Measurements from ENCODE around the gene WSCD1.

Gene WSCD1

GRCh38 chr17:6070430-6070912 is 292 bp downstream of the WSCD1 start:
- no peak for DNase-seq (ENCODE audit: low read depth)
- TF ChIP-seq CTCF (IDR thresholded peaks at IDR 0.05; ENCODE audit: insufficient read depth, low read depth, low read length, missing control alignments) = no peak
- H3K4me3 ChIP-seq (ENCODE audit: low read length) = no peak overlapping the region

GRCh38 chr17:6070913-6071511 is 833 bp downstream of the WSCD1 start:
- H3K4me3 ChIP-seq (ENCODE audit: low read length) = no peak overlapping the region
- no peak for DNase-seq (ENCODE audit: low read depth)
- TF ChIP-seq CTCF (IDR thresholded peaks at IDR 0.05; ENCODE audit: insufficient read depth, low read depth, low read length, missing control alignments) = no peak

- H3K4me3 ChIP-seq (ENCODE audit: low read length) = no peak overlapping the region
- TF ChIP-seq CTCF (IDR thresholded peaks at IDR 0.05; ENCODE audit: insufficient read depth, low read depth, low read length, missing control alignments) = no peak
- no peak for DNase-seq (ENCODE audit: low read depth)
Observed at GRCh38 chr17:6071528-6072065, 1.4 kb downstream of the WSCD1 start.

- H3K4me3 ChIP-seq (ENCODE audit: low read length) = no peak overlapping the region
- TF ChIP-seq CTCF (IDR thresholded peaks at IDR 0.05; ENCODE audit: insufficient read depth, low read depth, low read length, missing control alignments) = no peak
- peak; percentile 24 for DNase-seq (ENCODE audit: low read depth)
Observed at GRCh38 chr17:6072157-6072556, 2.0 kb downstream of the WSCD1 start.

GRCh38 chr17:6072611-6073010 is 2.4 kb downstream of the WSCD1 start:
- no peak for TF ChIP-seq CTCF (IDR thresholded peaks at IDR 0.05; ENCODE audit: insufficient read depth, low read depth, low read length, missing control alignments)
- H3K4me3 ChIP-seq (ENCODE audit: low read length) = no peak overlapping the region
- no peak for DNase-seq (ENCODE audit: low read depth)

- H3K4me3 ChIP-seq (ENCODE audit: low read length) = no peak overlapping the region
- TF ChIP-seq CTCF (IDR thresholded peaks at IDR 0.05; ENCODE audit: insufficient read depth, low read depth, low read length, missing control alignments) = no peak
- DNase-seq (ENCODE audit: low read depth) = no peak
Observed at GRCh38 chr17:6073620-6074019, 3.4 kb downstream of the WSCD1 start.

GRCh38 chr17:6075050-6075449 is 4.9 kb downstream of the WSCD1 start:
- DNase-seq (ENCODE audit: low read depth) = no peak
- no peak overlapping the region for H3K4me3 ChIP-seq (ENCODE audit: low read length)
- no peak for TF ChIP-seq CTCF (IDR thresholded peaks at IDR 0.05; ENCODE audit: insufficient read depth, low read depth, low read length, missing control alignments)
